GM12878 (cell line): ENCODE data around the gene GFOD2. TPM values are rescaled to one million over a fixed set of nuclear protein-coding genes. Genes with fewer than 3 reads are reported as not detected.
A peak's percentile ranks its signal among the peaks of the same experiment; 100 is the strongest.

Experiments used
- ATAC-seq: fragments of 200-7000 bp; cut with Tn5 transposase; 3 replicates; pipeline ENCODE4 v1.9.1; 2020; ENCODE audit warnings: mild to moderate bottlenecking, moderate library complexity
- BruUV-seq: library from RNA; stranded (reverse); fragments of 400-500 nt; replicated peaks from 2 replicates; lab custom pipeline; 2021; lab: Mats Ljungman, UMichigan
- CTCF ChIA-PET: fragments of 300-600 bp; sonication (Branson Sonifier 250); formaldehyde crosslinking; extraction: SDS; loops from one replicate; lab custom pipeline; 2021; ENCODE audit warnings: inconsistent platforms; lab: Yijun Ruan, JAX
- POLR2A ChIA-PET: fragments of 350-600 bp; formaldehyde crosslinking; extraction: SDS; loops from one replicate; lab custom pipeline; 2021; ENCODE audit warnings: inconsistent platforms; lab: Charles Lee
- RAD21 ChIA-PET: fragments of 300-600 bp; sonication (Branson Sonifier 250); formaldehyde crosslinking; loops from one replicate; lab custom pipeline; 2023; ENCODE audit warnings: antibody characterized with exemption; ENCODE audit not compliant: unreplicated experiment; lab: Charles Lee
- SMC1A ChIA-PET: fragments of 300-600 bp; sonication (Branson Sonifier 250); formaldehyde crosslinking; loops from one replicate; lab custom pipeline; 2023; ENCODE audit not compliant: unreplicated experiment, uncharacterized antibody; lab: Charles Lee
- DNase-seq: peaks from one replicate; pipeline ENCODE4 v3.0.0-alpha.2; 2011; ENCODE audit warnings: low read depth, low spot score
- FAIRE-seq: peaks from 3 replicates; lab custom pipeline; 2011; peaks lifted over from hg19 to GRCh38; lab: Jason Lieb, UNC
- H2AFZ ChIP-seq: 2 replicates; pipeline ENCODE4 v1.6.0; 2011; ENCODE audit warnings: low read depth, low read length, control low read depth; ENCODE audit not compliant: control insufficient read depth
- H3K27ac ChIP-seq: 2 replicates; pipeline ENCODE4 v1.5.1; 2011; ENCODE audit warnings: control low read depth; ENCODE audit not compliant: control insufficient read depth, insufficient read depth
- H3K27me3 ChIP-seq, 2 experiments: replicated peaks in 1 of 2; 2 replicates each; pipeline versions ENCODE4 v1.6.0 to v1.6.1; 2011; ENCODE audit warnings: low read length in 1 of 2; ENCODE audit not compliant: control insufficient read depth in 2 of 2, insufficient read depth in 2 of 2
- H3K36me3 ChIP-seq, 2 experiments: 2 replicates each; pipeline ENCODE4 v1.5.1; 2011; ENCODE audit warnings: low read length in 1 of 2; ENCODE audit not compliant: control insufficient read depth in 2 of 2, insufficient read depth in 2 of 2
- H3K4me1 ChIP-seq: 2 replicates; pipeline ENCODE4 v1.6.1; 2011; ENCODE audit warnings: mild to moderate bottlenecking, low read length, moderate library complexity, mixed read lengths; ENCODE audit not compliant: control insufficient read depth, insufficient read depth
- H3K4me2 ChIP-seq: 2 replicates; pipeline ENCODE4 v1.6.0; 2011; ENCODE audit warnings: control low read depth; ENCODE audit not compliant: control insufficient read depth, insufficient read depth
- H3K4me3 ChIP-seq: fragments of 200-600 bp; sonication (generic); 2 replicates; pipeline ENCODE4 v1.5.1; 2016
- H3K79me2 ChIP-seq: 2 replicates; pipeline ENCODE4 v1.6.0; 2011; ENCODE audit warnings: low read length; ENCODE audit not compliant: control insufficient read depth, insufficient read depth
- H3K9ac ChIP-seq: 2 replicates; pipeline ENCODE4 v1.8.0; 2011; ENCODE audit warnings: low read length, control low read depth, mixed read lengths; ENCODE audit not compliant: control insufficient read depth, insufficient read depth
- H3K9me3 ChIP-seq: replicated peaks from 3 replicates; pipeline ENCODE4 v1.5.1; 2011; ENCODE audit warnings: mild to moderate bottlenecking, low read length; ENCODE audit not compliant: control insufficient read depth, insufficient read depth
- H4K20me1 ChIP-seq: 2 replicates; pipeline ENCODE4 v1.6.0; 2011; ENCODE audit not compliant: control insufficient read depth, insufficient read depth
- IRF5 ChIP-seq: fragments of 450-650 bp; IDR thresholded peaks from 2 replicates; pipeline ENCODE4 v1.6.1; 2017; ENCODE audit warnings: borderline replicate concordance
- POLR2A ChIP-seq: IDR thresholded peaks from 2 replicates; pipeline ENCODE4 v1.6.1; 2011; ENCODE audit warnings: low read depth, mild to moderate bottlenecking, low read length
- SP1 ChIP-seq: IDR thresholded peaks from one replicate; pipeline ENCODE4 v1.6.1; 2011; ENCODE audit warnings: low read depth, low read length
- WGBS: methylation state at CpG from one replicate; pipeline ENCODE4 v1.1.6; 2016; ENCODE audit warnings: low lambda C conversion rate; ENCODE audit not compliant: insufficient replicate concordance, insufficient coverage; ENCODE audit errors: missing lambda C conversion rate; 5-methylcytosine and 5-hydroxymethylcytosine counted together
- in situ Hi-C: fragments of 300-500 bp; cut with MboI; formaldehyde crosslinking; loops from 9 replicates; pipeline ENCODE4 v1.14.3; 2018; ENCODE audit warnings: mixed read lengths
- intact Hi-C: fragments of 100-400 bp; cut with micrococcal nuclease; formaldehyde crosslinking; loops from one replicate; pipeline ENCODE4 v1.14.2; 2022; ENCODE audit not compliant: unreplicated experiment
- polyA plus RNA-seq, 11 experiments: library from polyadenylated mRNA; depleted of rRNA in 4 of 11; unstranded in 6 of 11; stranded (reverse) in 5 of 11; fragments of >200 nt; fragmentation: Nextera tagmentation in 4 of 11; fragmentation: Illumina TruSeq in 1 of 11; extraction: Ambion mirVana in 4 of 11; extraction: Trizol in 1 of 11; gene quantifications; 1 replicate in 1 of 11; 2 replicates in 10 of 11; pipeline versions ENCODE4 v1.2.1 to v1.2.3, GENCODE V29; 2011 to 2016; ENCODE audit warnings: inconsistent platforms in 2 of 11, missing spikeins in 2 of 11, low read depth in 1 of 11
- total RNA-seq, 4 experiments: library from RNA; depleted of rRNA in 3 of 4; stranded (reverse); fragments of >200 nt in 3 of 4; fragmentation: Illumina TruSeq in 1 of 4; extraction: Trizol in 1 of 4; gene quantifications; 2 replicates each; pipeline versions ENCODE4 v1.2.1 to v1.2.3, GENCODE V29; 2013 to 2021

Gene GFOD2
- total and polyA plus RNA-seq, 10 of the 15 experiments (the other 5 are each of a cell fraction or from before 2014, with no cell fraction given): 2.0 to 15.9 (median 12.0) TPM

- Histone ChIP-seq H4K20me1 (no peaks in the 10 kb centered on the region), H3K4me1 (peaks cover 10% of the 10 kb centered on the region), H2AFZ (no peak overlapping the region), H3K36me3 (peaks cover 12 to 18% of the 10 kb centered on the region in 2 experiments), H3K4me3 (no peak overlapping the region), H3K9ac (no peak overlapping the region), H3K79me2 (peaks cover 6% of the 10 kb centered on the region), H3K27ac (no peak overlapping the region), H3K9me3 (no peaks in the 10 kb centered on the region), H3K27me3 (no peaks in the 10 kb centered on the region), H3K4me2 (no peak overlapping the region)
- intact Hi-C loops: no loop called here
- DNase-seq (no peak), ATAC-seq (no peak), FAIRE-seq (no peak)
- ChIA-PET CTCF (no interaction called here), RAD21 (no interaction called here), SMC1A (no interaction called here), POLR2A (no interaction called here)
- no TSS peak for BruUV-seq
- 0 out of 2 replicates have a peak, but pooled peaks have one; percentile 27 for TF ChIP-seq POLR2A
- no peak for TF ChIP-seq IRF5
- 95% methylated on average over 30 of the region's 30 CpGs for WGBS
- in situ Hi-C loops: no loop called here
Measured at GRCh38 chr16:67654403-67654911, 64.7 kb downstream of the GFOD2 start.

GRCh38 chr16:67653789-67654402, 65.2 kb downstream of the GFOD2 start:
- in situ Hi-C loops: no loop called here
- BruUV-seq: no TSS peak
- ChIA-PET CTCF (no interaction called here), RAD21 (no interaction called here), SMC1A (no interaction called here), POLR2A (no interaction called here)
- no peak overlapping the region for H3K4me2 ChIP-seq
- WGBS: 93% methylated on average over 19 of the region's 25 CpGs
- no peak overlapping the region for H3K27ac ChIP-seq
- intact Hi-C loops: no loop called here
- FAIRE-seq (no peak), ATAC-seq (no peak), DNase-seq (no peak)
- H3K36me3 ChIP-seq: peaks cover 12 to 15% of the 10 kb centered on the region in 2 experiments
- TF ChIP-seq SP1 (no peak), POLR2A (peak; percentile 27; the same call in 1 of the 2 replicates)
- H3K4me3 ChIP-seq: no peak overlapping the region
- H3K9ac ChIP-seq: no peak overlapping the region
- no peaks in the 10 kb centered on the region for H4K20me1 ChIP-seq
- no peak overlapping the region for H2AFZ ChIP-seq
- peaks cover under 1% of the 10 kb centered on the region for H3K79me2 ChIP-seq
- no peaks in the 10 kb centered on the region for H3K27me3 ChIP-seq
- peaks cover 4% of the 10 kb centered on the region for H3K4me1 ChIP-seq
- H3K9me3 ChIP-seq: no peaks in the 10 kb centered on the region
